Erythroblast (primary cell): Measurements from ENCODE around the gene MAP3K4.

Experiments
- GATA1 ChIP-seq: IDR thresholded peaks from 2 replicates; pipeline ENCODE4 v1.6.1; 2011; ENCODE audit warnings: low read depth, mild to moderate bottlenecking, control low read depth, low read length, moderate library complexity
- POLR2A ChIP-seq: IDR thresholded peaks from 2 replicates; pipeline ENCODE4 v1.6.1; 2011; ENCODE audit warnings: mild to moderate bottlenecking, low read length

GRCh38 chr6:161021543-161021942 is 30.0 kb downstream of the MAP3K4 start:
- TF ChIP-seq POLR2A (no peak), GATA1 (no peak)
